NCI-H1048 (cell line): ENCODE data around the gene CHURC1.

Experiments used
- DNase-seq: peaks from one replicate; lab custom pipeline; 2025; lab: John Stamatoyannopoulos, UW

Gene CHURC1

GRCh38 chr14:64956697-64957406 lies 42.6 kb downstream of the CHURC1 start:
- no peak for DNase-seq

GRCh38 chr14:64958201-64958600 lies 43.9 kb downstream of the CHURC1 start:
- DNase-seq: no peak

- no peak for DNase-seq
Measured at GRCh38 chr14:64958743-64959142, 44.5 kb downstream of the CHURC1 start.

- no peak for DNase-seq
Measured at GRCh38 chr14:64960762-64961276, 46.6 kb downstream of the CHURC1 start.

GRCh38 chr14:64963611-64964010 lies 49.4 kb downstream of the CHURC1 start:
- DNase-seq: no peak

GRCh38 chr14:64965356-64966000 lies 51.2 kb downstream of the CHURC1 start:
- no peak for DNase-seq

GRCh38 chr14:64966976-64967375 lies 52.7 kb downstream of the CHURC1 start:
- DNase-seq: no peak

GRCh38 chr14:64968167-64968566 lies 53.9 kb downstream of the CHURC1 start:
- DNase-seq: no peak

- DNase-seq: no peak
Measured at GRCh38 chr14:64968651-64969050, 54.4 kb downstream of the CHURC1 start.

- no peak for DNase-seq
Measured at GRCh38 chr14:64970041-64970440, 55.8 kb downstream of the CHURC1 start.

- no peak for DNase-seq
Measured at GRCh38 chr14:64970776-64971477, 56.7 kb downstream of the CHURC1 start.

- no peak for DNase-seq
Measured at GRCh38 chr14:64971491-64971942, 57.3 kb downstream of the CHURC1 start.

- DNase-seq: no peak
Measured at GRCh38 chr14:64971943-64972791, 57.9 kb downstream of the CHURC1 start, which contains the start of gene RAB15. TSS of gene RAB15 (minus strand) at chr14:64972336. CDS start at chr14:64972076, 260 bp downstream.

GRCh38 chr14:64973026-64973442 lies 58.8 kb downstream of the CHURC1 start:
- no peak for DNase-seq

GRCh38 chr14:64973826-64974225 lies 59.6 kb downstream of the CHURC1 start:
- DNase-seq: no peak

GRCh38 chr14:64974563-64974962 lies 60.3 kb downstream of the CHURC1 start:
- DNase-seq: no peak

GRCh38 chr14:64979336-64980074 lies 65.2 kb downstream of the CHURC1 start:
- DNase-seq: no peak

GRCh38 chr14:64983439-64984310 lies 69.4 kb downstream of the CHURC1 start:
- DNase-seq: no peak
